Mesodermal cell (in vitro differentiated cells): ENCODE results near the gene TSC22D3.

Experiments
- H3K27ac ChIP-seq: 2 replicates; pipeline ENCODE4 v1.7.0; 2013; ENCODE audit warnings: mild to moderate bottlenecking, low read depth, low read length, moderate library complexity; ENCODE audit not compliant: severe bottlenecking
- H3K36me3 ChIP-seq: 2 replicates; pipeline ENCODE4 v1.7.1; 2013; ENCODE audit warnings: mild to moderate bottlenecking, low read length, moderate library complexity; ENCODE audit not compliant: control insufficient read depth, insufficient read depth
- H3K4me1 ChIP-seq: one replicate; pipeline ENCODE4 v1.7.1; 2013; ENCODE audit warnings: mild to moderate bottlenecking, low read length; ENCODE audit not compliant: insufficient read depth, control insufficient read depth, poor library complexity, severe bottlenecking
- H3K4me3 ChIP-seq: 2 replicates; pipeline ENCODE4 v1.7.0; 2013; ENCODE audit warnings: low read length, control low read depth, mild to moderate bottlenecking; ENCODE audit not compliant: insufficient read depth, poor library complexity, severe bottlenecking; ENCODE audit errors: extremely low read depth
- H3K9me3 ChIP-seq: 2 replicates; pipeline ENCODE4 v1.7.1; 2013; ENCODE audit warnings: mild to moderate bottlenecking, low read length, moderate library complexity; ENCODE audit not compliant: control insufficient read depth
- WGBS, 2 experiments: methylation state at CpG; one replicate each; pipeline ENCODE4 v1.1.5; 2013; ENCODE audit warnings: missing lambda C conversion rate in 2 of 2; ENCODE audit not compliant: insufficient coverage in 2 of 2; 5-methylcytosine and 5-hydroxymethylcytosine counted together

Gene TSC22D3

DNA sequence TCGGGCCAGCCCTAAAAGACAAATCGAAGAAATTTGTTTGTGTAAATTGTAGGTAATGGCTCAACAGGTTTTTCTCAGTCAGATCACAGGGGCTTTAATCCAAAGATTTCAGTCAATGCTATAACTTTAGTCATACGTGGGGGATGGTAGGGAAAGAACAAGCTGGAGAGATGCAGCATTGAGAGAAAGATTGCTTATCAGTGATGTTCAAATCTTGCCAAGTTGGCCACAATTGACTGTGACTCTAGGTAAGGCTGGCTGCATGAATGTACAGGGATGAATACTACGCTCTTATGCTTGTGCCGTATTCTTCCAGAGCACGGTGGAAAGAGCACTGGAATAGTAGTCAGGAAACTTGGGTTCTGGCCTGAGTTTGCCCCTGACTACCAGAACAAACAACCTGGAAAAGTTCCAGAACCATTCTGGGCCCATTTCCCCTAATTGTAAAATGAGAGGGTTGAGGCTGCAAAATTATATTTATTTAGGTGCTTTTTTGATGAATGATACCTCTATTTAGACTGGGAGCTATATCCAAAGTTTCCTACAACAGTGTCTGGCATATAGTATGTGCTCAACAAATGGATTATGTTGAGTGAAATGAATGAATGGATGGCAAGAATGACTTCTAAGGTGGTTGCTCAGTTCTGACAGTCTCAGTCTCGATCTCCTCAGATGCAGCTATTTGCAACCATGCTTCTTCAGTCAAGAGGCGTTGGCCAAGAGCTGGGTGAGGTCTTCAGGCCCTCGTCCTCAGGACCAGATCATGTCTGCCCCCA, 44.4 kb downstream of the TSC22D3 start:
- no peaks in the 10 kb centered on the region for H3K9me3 ChIP-seq
- H3K4me1 ChIP-seq: peaks cover 14% of the 10 kb centered on the region
- 43 to 75% methylated on average over 2 to 4 of the region's 9 CpGs for WGBS, 2 experiments
- peak overlapping the region; percentile 36 for H3K27ac ChIP-seq
- H3K36me3 ChIP-seq: no peaks in the 10 kb centered on the region
- H3K4me3 ChIP-seq: no peak overlapping the region

DNA sequence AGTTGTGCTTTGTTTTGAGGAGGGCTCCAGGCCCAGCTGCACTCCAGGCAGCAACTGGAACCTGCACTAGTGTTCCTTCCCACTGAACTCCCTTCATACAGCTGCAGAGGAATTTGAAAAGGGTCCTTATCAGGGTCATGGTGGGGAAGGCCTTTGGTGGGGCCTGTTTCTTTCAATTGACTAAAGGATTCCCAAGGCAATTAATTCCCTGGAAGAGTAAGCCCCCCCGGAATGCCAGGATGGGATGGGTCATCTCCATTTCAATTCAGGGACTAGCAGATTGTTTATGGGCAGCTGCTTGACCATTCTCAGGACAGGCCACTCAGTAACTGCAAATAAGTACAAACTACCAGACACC, 45.3 kb downstream of the TSC22D3 start:
- Histone ChIP-seq H3K4me1 (peaks cover 17% of the 10 kb centered on the region), H3K9me3 (no peaks in the 10 kb centered on the region), H3K36me3 (no peaks in the 10 kb centered on the region), H3K27ac (no peak overlapping the region), H3K4me3 (no peak overlapping the region)
- WGBS, 2 experiments: no CpG with 5 or more reads among the region's 1 CpG

DNA sequence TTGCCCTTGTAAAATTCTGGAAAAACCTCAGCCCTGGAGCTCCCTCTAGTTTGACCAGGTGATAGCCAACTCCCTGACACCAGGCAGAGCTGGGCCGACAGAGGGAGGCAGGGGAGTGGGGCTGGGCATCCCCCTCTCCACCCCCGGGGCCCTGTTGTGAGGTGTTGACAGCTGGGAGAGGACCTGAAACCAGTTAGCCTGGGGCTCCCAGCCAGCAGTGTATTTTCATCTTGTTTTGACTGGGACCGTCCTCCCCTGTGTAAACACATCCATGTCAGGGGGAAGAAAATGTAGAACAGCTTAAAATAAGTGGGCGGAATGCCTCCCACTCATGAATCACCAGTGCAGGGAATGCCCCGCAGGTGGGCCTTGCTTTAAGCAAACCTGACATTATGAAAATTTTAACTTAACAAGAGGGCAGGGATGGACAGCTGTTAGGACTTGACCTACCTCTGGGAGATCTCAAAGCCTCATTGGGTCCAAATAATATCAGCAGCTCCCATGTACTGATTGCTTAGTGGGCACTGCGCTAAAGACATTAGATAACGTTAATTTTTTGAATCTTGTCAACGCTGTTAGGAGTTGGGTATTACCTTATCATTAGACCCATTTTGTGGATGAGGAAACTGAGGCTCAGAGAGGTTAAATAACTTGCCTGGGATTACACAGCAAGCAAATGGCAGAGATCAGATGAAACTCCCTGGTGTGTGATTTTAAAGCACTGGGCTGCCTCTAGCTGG, 45.9 kb downstream of the TSC22D3 start:
- Histone ChIP-seq H3K4me3 (no peak overlapping the region), H3K36me3 (no peaks in the 10 kb centered on the region), H3K4me1 (peaks cover 17% of the 10 kb centered on the region), H3K9me3 (no peaks in the 10 kb centered on the region), H3K27ac (no peak overlapping the region)
- WGBS, 2 experiments: 71% methylated on average over 1 of the region's 8 CpGs; no CpG with 5 or more reads in 1 of the 2 experiments

DNA sequence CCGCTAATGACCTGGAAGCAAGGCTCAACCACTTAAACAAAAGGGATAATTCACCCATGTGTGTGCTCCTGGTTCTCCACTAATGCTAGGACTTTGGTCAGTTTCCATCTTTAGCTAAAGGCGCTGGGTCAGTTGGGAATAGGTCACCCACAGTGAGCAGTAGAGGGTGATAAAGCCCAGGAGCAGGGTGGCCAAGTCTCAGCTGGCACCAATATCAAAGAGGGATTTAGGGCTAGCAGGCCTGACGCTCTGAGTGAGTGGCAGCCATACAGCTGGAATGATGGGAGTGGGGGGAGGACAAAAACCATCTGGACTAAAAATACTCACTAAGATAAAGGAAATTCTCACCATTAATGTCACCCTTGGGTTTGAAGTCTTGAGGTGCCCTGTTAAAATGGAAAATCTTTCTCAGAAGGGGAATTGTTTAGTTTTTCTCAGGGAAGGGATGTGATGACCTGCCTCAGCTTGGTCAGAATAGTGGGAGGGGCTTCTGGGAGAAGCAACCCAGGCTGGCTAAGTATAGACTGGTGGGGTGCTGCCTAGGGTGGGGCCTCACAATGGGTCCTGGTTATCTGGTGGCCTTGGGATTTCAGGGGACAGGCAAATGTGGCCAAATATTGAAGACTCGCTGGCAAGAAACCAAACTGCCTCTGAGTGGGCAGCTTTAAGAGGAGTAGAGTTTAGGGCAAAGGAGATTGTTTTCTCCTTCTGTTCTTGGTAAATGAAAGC, 47.1 kb downstream of the TSC22D3 start:
- peaks cover 17% of the 10 kb centered on the region for H3K4me1 ChIP-seq
- H3K9me3 ChIP-seq: no peaks in the 10 kb centered on the region
- WGBS, 2 experiments: 63 to 100% methylated on average over 1 to 2 of the region's 4 CpGs
- no peaks in the 10 kb centered on the region for H3K36me3 ChIP-seq
- H3K27ac ChIP-seq: no peak overlapping the region
- no peak overlapping the region for H3K4me3 ChIP-seq

DNA sequence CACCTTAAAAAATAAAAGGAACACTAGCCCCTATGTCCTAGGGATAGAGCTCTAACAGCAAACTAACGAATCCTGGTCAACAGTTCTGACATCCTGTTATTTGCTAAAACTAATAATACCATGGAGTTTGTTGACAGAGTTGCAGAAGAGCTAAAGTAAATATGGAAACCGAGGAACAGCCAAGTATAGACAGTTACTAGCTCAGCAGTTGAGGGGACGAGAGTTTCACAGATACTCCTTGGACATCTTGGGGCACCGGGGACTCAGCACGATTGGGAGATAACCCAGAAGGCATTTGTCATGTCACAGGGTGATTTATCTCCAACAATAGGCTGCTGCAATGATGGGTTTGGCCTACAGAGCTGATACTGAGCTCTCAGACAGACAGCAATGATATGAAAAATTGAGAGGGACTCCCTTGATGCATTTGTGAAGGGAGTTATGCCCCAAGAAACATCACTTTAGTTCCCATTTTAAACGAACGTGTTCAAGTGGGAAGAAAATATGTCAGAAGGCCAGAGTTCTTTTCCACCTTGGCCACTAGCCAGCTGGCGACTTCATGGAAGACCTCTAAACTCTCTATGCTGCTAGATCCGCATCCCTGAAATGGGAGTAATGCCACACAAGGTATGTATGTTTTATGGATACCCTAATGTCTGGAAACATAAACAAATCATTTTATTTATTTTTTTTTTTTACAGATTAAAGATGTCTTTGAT, 48.6 kb downstream of the TSC22D3 start:
- peaks cover 17% of the 10 kb centered on the region for H3K4me1 ChIP-seq
- H3K9me3 ChIP-seq: no peaks in the 10 kb centered on the region
- no peaks in the 10 kb centered on the region for H3K36me3 ChIP-seq
- H3K4me3 ChIP-seq: no peak overlapping the region
- H3K27ac ChIP-seq: no peak overlapping the region
- WGBS, 2 experiments: 89 to 94% methylated on average over 3 to 7 of the region's 9 CpGs

DNA sequence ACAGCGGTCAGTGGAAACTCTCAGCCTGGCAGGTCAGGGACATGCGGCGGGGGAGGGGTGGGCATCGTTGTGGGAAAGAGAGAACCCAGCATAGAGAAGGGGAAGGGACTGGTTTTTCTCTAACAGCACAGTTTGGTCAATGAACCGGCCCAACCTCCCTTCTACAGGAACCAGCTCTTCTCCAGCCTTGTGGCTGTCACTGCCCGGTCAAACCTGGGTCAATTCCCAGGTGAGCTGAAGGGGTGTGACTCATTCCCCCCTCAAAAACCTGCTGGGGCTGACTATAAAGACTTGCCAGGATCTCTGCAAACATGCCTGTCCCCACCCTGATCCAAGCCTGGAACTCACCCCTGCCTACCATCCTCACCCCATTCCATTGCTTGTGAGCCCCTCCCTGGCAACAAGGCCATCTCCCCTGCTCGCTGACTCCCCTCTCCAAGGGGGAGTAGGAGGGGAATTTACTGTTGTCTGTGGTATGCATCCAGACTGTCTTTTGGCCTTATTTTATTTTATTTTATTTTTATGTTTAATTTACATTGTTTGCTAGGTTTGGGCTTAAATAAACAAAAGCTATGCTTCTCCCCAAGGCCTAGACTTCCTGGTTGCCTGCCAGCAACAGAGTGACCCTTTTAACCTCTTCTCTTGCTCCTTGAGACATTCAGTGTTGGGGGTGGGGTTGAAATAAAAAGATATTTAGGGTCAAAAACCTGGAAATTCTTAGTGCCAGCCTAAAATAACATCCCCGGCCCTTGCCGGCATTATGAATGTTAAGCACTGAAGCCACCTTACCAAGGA, 49.6 kb downstream of the TSC22D3 start:
- WGBS, 2 experiments: 88% methylated on average over 3 of the region's 9 CpGs; no CpG with 5 or more reads in 1 of the 2 experiments
- Histone ChIP-seq H3K4me3 (no peak overlapping the region), H3K4me1 (peaks cover 14% of the 10 kb centered on the region), H3K9me3 (no peaks in the 10 kb centered on the region), H3K27ac (no peak overlapping the region), H3K36me3 (no peaks in the 10 kb centered on the region)

DNA sequence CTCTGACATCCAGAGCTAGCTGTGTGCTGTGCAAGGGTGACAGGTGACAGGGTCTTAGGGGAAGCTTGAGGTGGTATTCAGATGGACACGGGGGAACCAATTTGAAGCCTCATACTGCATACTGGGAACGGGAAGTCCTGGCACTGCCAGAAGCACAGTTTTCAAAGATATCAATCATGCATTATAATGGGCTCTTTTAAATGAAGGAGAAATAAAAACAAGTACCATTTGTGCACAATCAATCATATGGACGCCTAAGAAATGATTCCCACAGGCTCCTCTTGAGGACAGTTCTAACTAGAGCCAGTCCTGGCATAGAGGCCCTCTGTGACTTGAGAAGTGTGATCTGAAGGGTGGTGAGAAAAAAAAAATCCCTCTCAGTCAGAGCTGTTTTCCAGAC, 50.9 kb downstream of the TSC22D3 start:
- no peaks in the 10 kb centered on the region for H3K9me3 ChIP-seq
- no peak overlapping the region for H3K27ac ChIP-seq
- H3K4me1 ChIP-seq: peaks cover 12% of the 10 kb centered on the region
- WGBS, 2 experiments: no CpG with 5 or more reads among the region's 3 CpGs
- no peaks in the 10 kb centered on the region for H3K36me3 ChIP-seq
- no peak overlapping the region for H3K4me3 ChIP-seq

DNA sequence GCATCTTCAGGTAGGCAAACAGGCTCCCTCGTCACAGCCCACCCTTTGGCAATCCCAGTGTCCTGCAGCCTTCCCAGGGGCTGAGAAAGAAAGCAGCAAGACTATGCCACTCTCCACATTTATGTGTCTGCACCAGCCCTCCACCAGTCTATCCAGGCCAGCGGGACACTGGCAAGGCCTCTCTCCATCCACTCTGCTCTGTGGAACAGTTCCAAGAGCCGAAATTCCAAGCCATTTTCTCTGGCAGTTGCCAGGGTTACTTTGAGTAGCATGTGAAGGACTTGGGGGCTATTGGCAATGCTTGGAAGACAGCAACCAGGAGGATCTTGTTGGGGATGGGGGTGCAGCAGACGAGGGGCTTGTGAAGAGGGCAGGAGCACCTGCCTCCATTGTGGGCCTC, 52.1 kb downstream of the TSC22D3 start:
- no peak overlapping the region for H3K4me3 ChIP-seq
- H3K9me3 ChIP-seq: no peaks in the 10 kb centered on the region
- H3K36me3 ChIP-seq: no peaks in the 10 kb centered on the region
- peaks cover 4% of the 10 kb centered on the region for H3K4me1 ChIP-seq
- WGBS, 2 experiments: 90% methylated on average over 2 of the region's 4 CpGs; no CpG with 5 or more reads in 1 of the 2 experiments
- no peak overlapping the region for H3K27ac ChIP-seq

DNA sequence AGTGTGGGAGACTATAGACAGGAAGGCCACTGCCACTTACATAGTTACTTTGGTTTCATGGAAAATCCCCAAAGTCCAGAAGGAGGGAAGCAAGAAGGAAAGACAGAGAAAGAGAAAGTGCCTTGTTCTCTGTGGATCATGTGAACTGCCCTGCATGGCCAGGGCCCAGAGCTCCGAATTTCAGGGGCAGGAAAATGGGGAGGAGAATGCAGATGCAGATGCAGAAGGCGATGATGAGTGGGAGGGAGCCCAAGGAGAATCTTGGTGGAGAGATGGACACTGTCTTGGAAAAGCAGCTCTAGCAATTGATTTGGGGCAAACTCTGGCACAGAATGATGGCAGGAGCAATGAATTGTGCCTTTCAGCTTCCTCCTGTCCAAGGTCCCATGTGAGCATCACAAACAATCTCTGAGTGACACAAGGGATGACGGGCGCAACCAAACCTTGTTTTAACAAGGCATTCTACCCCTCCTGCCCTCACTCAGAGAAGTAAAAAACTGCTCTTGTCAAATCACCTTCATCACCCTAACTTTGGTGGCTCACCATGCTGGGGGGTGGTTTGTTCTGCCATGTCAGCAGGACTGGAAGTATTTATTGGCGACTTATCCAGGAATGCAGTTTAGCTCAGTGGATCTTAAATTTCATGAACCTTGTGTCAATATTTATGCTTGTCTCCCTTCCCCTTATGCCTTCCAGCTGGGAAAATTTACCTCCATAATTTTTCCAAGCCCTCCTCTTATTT, 53.5 kb downstream of the TSC22D3 start:
- Histone ChIP-seq H3K36me3 (no peaks in the 10 kb centered on the region), H3K4me3 (no peak overlapping the region), H3K4me1 (peaks cover 8% of the 10 kb centered on the region), H3K9me3 (no peaks in the 10 kb centered on the region), H3K27ac (no peak overlapping the region)
- 95% methylated on average over 2 of the region's 5 CpGs; no CpG with 5 or more reads in 1 of the 2 experiments for WGBS, 2 experiments
